Thoracic aorta (tissue), 2 donors: ENCODE results near the gene NTNG2. TPM values are rescaled to one million over a fixed set of nuclear protein-coding genes. Genes with fewer than 3 reads are reported as not detected.
"Not testable (repeated sequence)": the region's sequence is repeated elsewhere in the genome, so short reads cannot be mapped to it uniquely, and the experiment has no call there.

ENCODE experiments used
- ATAC-seq: fragments of 150-250 bp; one replicate; pipeline ENCODE4 v1.8.0; 2017; ENCODE audit warnings: low read depth; ENCODE audit not compliant: insufficient number of reproducible peaks, low FRiP score
- DNase-seq: peaks from one replicate; pipeline ENCODE4 v3.0.0-alpha.2; 2020; ENCODE audit warnings: low spot score
- H3K27ac ChIP-seq, 2 donors: fragments of 200-600 bp; sonication (generic); 1 replicate in 1 of 2; 2 replicates in 1 of 2; pipeline ENCODE4 v1.5.1; 2016; ENCODE audit warnings: mild to moderate bottlenecking in 2 of 2, moderate library complexity in 2 of 2
- H3K27me3 ChIP-seq: fragments of 200-600 bp; sonication (generic); replicated peaks from 2 replicates; pipeline ENCODE4 v1.6.0; 2016; ENCODE audit warnings: mild to moderate bottlenecking; ENCODE audit not compliant: insufficient read depth
- H3K36me3 ChIP-seq: fragments of 200-600 bp; sonication (generic); one replicate; pipeline ENCODE4 v1.5.1; 2016
- H3K4me1 ChIP-seq, 2 donors: fragments of 200-600 bp; sonication (generic); 1 replicate in 1 of 2; 2 replicates in 1 of 2; pipeline versions ENCODE4 v1.5.1 to v1.6.0; 2016; ENCODE audit warnings: low read depth in 2 of 2, mild to moderate bottlenecking in 1 of 2; ENCODE audit not compliant: control insufficient read depth in 1 of 2
- H3K4me3 ChIP-seq: fragments of 200-600 bp; sonication (generic); 2 replicates; pipeline ENCODE4 v1.5.1; 2016; ENCODE audit warnings: mild to moderate bottlenecking
- H3K9me3 ChIP-seq: fragments of 200-600 bp; sonication (generic); 2 replicates; pipeline ENCODE4 v1.5.1; 2016
- total RNA-seq, 2 donors: library from RNA; depleted of rRNA; stranded (reverse); fragments of >200 nt; gene quantifications; one replicate each; pipeline versions ENCODE4 v1.1.0 to v1.2.3, GENCODE V29; 2016
- TF ChIP-seq, protein P1 (sequence below): fragments of 200-600 bp; sonication (generic); IDR thresholded peaks from one replicate; pipeline ENCODE4 v1.5.1; 2019; ENCODE audit warnings: antibody characterized with exemption

Gene NTNG2
- total RNA-seq, 2 donors from 2014 or later = 1.2 to 2.0 TPM

DNA sequence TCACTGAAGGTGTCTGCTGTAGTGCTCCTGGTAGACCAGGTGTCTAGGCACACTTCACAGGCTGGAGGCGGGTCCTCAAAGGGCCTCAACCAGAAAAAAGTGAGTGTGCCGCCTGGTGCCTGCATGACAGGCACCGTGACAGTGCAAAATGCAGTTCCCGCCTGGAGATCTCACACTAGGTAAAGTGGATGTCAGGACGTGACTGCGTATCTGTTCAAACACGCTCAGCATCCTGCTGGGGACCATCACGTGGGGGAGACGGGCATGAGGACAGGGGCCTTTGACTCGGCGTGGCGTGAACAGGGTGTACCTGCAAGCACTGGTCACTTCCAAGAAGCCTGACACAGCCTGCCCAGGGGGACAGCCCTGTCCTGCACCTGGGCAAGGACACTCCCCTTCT is 32.3 kb upstream of the NTNG2 start:
- H3K9me3 ChIP-seq = no peaks in the 10 kb centered on the region
- ATAC-seq = no peak
- no peak overlapping the region for H3K27ac ChIP-seq
- TF ChIP-seq, protein P1, sequence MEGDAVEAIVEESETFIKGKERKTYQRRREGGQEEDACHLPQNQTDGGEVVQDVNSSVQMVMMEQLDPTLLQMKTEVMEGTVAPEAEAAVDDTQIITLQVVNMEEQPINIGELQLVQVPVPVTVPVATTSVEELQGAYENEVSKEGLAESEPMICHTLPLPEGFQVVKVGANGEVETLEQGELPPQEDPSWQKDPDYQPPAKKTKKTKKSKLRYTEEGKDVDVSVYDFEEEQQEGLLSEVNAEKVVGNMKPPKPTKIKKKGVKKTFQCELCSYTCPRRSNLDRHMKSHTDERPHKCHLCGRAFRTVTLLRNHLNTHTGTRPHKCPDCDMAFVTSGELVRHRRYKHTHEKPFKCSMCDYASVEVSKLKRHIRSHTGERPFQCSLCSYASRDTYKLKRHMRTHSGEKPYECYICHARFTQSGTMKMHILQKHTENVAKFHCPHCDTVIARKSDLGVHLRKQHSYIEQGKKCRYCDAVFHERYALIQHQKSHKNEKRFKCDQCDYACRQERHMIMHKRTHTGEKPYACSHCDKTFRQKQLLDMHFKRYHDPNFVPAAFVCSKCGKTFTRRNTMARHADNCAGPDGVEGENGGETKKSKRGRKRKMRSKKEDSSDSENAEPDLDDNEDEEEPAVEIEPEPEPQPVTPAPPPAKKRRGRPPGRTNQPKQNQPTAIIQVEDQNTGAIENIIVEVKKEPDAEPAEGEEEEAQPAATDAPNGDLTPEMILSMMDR = no peak
- no peak for DNase-seq
- no peaks in the 10 kb centered on the region for H3K36me3 ChIP-seq
- H3K4me3 ChIP-seq = no peak overlapping the region
- no peaks in the 10 kb centered on the region for H3K4me1 ChIP-seq
- H3K27me3 ChIP-seq = no peaks in the 10 kb centered on the region

DNA sequence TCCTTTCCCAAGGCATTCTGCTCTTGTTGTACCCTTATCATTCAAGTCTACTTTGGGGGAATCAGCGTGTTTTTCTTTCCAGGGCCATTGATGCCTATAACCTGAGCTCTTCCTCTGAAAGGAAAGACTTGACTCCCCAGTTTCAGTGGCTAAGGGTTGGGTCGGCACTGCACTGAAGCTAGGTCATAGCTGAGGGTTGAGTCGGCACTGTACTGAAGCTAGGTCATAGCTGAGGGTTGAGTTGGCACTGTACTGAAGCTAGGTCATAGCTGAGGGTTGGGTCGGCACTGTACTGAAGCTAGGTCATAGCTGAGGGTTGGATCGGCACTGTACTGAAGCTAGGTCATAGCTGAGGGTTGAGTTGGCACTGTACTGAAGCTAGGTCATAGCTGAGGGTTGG is 27.8 kb upstream of the NTNG2 start:
- H3K27me3 ChIP-seq, DNase-seq, H3K36me3 ChIP-seq, H3K9me3 ChIP-seq, H3K4me3 ChIP-seq, ATAC-seq, H3K27ac ChIP-seq, H3K4me1 ChIP-seq: not testable (repeated sequence)

DNA sequence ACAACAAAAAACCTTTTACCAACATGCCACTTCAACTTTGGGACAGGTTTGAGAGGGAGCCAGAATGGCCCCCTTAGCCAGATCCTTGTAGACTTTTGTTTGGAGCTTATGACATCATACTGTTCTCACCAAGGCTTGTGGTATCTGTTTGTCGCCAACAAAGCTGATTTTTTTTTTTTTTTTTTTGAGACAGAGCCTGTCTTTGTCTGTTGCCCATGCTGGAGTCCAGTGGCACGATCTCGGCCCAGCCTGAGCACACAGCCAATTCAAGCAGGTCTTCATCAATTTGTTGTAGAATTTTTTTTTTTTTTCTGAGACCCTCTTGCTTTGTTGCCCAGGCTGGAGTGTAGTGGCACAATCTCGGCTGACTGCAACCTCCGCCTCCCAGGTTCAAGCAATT is 26.4 kb upstream of the NTNG2 start:
- Histone ChIP-seq H3K27ac (no peak overlapping the region), H3K9me3 (no peaks in the 10 kb centered on the region), H3K4me1 (no peaks in the 10 kb centered on the region), H3K36me3 (no peaks in the 10 kb centered on the region), H3K4me3 (no peak overlapping the region), H3K27me3 (no peaks in the 10 kb centered on the region)
- TF ChIP-seq, protein P1 = no peak
- ATAC-seq = no peak
- DNase-seq = no peak

DNA sequence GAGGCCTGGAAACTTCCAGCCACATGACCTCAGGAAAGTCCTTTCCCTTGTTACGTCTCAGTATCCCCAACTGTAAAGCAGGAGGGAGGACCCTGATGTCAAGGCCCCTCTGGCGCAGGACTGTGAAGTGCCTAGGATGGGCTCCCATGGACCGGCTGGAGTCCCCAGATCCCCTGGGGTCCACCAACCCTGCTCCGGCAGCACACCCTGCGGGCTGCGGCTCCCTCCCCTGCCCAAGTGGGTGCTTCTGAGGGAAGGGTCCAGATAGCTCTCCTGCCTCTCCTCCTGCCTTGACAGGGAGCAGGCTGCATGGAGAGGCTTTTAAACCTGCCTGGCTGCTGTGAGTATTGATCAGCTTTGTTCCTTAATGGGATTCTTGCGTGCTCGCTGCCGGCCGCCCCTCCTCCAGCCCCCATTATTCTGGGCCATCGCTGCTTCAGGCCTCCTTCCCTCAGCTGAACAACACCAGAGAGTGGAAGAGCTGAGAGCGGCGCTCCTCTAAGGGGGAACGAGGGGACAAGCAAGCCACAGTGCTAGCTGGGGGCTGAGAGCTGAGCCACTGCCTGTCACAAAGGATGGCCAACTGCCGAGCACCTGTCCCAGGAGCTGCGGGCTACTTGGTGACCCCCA is 25.6 kb upstream of the NTNG2 start:
- Histone ChIP-seq H3K36me3 (no peaks in the 10 kb centered on the region), H3K27me3 (no peaks in the 10 kb centered on the region), H3K9me3 (no peaks in the 10 kb centered on the region), H3K4me3 (no peak overlapping the region), H3K4me1 (peaks cover 0 to under 1% of the 10 kb centered on the region in 2 donors), H3K27ac (no peak overlapping the region)
- ATAC-seq = no peak
- no peak for DNase-seq
- TF ChIP-seq, protein P1 = no peak

DNA sequence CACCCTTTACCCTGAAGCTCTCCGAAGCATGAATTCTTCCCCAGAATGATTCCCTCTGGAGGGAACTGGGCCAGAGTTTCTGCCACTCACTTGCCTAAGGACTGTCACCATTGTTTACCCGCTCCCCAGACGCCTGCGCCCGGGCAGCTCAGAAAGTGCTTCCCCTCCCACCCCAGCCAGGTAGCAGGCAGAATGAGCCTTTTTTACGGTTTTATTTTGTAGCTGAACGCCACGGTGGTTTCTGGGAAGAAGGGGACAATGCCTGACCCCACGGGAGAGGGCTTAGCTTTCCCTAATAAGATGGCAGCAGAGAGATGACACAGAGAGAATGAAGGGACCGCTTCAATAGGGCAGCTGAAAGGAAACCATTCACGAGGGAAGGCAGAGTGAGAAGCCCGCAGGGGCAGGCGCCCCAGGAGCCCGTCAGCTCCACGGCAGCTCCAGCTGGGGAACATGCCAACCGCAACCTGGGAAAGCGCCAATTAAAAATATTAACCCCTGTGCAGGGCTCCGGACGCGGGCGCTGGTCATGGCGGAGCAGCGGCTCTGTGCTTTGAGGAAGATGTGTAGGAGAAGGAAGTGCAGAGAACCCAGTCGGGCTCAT is 20.4 kb upstream of the NTNG2 start:
- no peaks in the 10 kb centered on the region for H3K27me3 ChIP-seq
- no peak for DNase-seq
- TF ChIP-seq, protein P1 = no peak
- no peak overlapping the region for H3K27ac ChIP-seq
- H3K36me3 ChIP-seq = no peaks in the 10 kb centered on the region
- ATAC-seq = no peak
- H3K4me1 ChIP-seq = peaks cover 0 to 7% of the 10 kb centered on the region in 2 donors
- no peaks in the 10 kb centered on the region for H3K9me3 ChIP-seq
- peak overlapping the region; percentile 46 for H3K4me3 ChIP-seq
